ENCODE data around the gene TTLL9.

- TF ChIP-seq CTCF (IDR thresholded peaks at IDR 0.05; ENCODE audit: poor library complexity, severe bottlenecking) (no peak), RAD21 (conservative IDR thresholded peaks at IDR 0.05) (no peak), POLR2AphosphoS5 (IDR thresholded peaks at IDR 0.05) (no peak)
Measured at GRCh38 chr20:31875671-31876070, 5.2 kb downstream of the TTLL9 start.

Data from neural cell (in vitro differentiated cells).